Stimulated activated naive CD4-positive, alpha-beta T cell treated with Interleukin-2 at 50 U/mL for 16 hours (primary cell): ENCODE measurements around the gene EVX2.

Experiments used
- DNase-seq: peaks from one replicate; lab custom pipeline; 2025; lab: John Stamatoyannopoulos, UW

EVX2 gene

DNA sequence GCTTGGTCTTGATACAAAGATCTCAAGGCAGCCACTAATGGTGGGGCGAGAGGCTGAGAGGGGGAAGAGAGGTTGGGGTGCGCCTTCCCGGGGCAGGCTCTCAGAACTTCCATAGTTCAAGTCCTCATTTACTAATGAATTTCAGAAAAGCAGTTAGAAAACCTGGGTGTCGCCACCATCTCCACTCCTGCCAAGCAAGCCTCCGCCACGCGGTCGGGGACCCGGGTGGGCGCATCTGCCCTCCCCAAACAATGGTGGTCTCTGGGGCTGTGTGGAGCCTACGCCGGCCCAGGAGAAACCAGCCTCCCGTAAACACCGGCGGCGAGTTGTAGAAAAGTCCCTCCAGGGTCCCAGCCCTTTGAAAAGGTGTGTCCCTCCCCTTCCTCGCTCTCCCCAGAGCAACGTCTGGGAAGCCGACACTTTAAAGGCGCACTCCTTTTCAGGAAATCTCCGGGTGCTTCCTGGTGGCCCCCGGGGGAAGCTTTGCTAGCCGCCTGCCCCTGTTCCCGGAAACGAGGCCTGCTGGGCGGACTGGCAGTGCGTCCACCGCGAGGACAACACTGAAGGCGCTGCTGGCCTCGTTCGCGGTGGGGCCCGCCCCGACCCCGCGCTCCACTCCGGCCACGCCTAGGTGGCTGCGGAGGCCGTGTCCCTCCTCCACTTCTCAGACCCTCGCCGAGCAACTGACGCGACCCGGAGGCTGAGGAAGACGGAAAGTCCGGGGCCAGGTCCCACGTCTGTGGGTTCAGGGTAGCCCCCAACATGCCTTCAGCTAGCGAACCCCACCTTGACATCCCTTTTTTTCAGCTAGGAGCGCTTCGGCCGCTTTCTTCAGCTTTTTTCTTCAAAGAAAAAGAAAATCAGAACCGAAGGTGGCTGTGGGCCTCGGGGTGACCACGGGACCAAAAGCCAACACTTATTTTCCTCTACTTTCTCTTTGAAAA, 16.8 kb downstream of the EVX2 start:
- no peak for DNase-seq

DNA sequence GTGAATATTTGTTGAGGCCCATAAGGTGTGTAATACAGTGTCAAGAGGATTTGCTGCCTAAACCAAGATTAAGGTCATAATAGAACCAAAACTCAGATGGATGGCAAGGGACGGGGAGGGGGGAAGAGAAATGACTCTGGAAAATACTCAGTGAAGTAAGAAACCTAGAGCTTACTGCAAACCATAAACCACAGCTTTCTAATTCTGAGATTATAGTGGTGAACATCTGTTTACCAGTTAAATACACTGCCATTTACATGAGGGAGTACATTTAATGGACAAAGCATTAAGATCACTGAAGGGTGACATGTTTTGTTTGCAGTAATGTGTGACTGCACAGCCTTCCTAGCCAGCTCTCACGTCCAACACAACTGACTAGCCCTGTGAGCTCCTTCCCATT, 19.8 kb downstream of the EVX2 start:
- DNase-seq: no peak

DNA sequence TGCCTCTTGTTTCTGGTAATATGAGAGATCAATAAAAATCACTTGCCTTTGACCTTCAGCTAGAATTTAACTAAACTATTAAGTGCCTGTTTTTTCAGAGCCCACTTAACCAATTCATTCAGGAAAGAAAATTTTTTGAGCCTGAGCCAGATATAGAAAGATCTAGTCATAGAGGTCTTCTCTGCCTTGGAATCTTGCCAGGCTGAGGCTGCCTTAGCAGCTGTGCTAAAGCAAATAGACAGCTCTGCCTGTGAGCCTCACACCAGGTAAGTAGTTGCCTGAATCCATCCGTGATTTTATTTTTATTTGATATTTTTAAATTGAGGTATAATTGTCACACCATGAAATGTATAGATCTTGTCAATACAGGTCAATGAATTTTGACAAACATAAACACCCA, 27.4 kb downstream of the EVX2 start:
- DNase-seq: no peak

DNA sequence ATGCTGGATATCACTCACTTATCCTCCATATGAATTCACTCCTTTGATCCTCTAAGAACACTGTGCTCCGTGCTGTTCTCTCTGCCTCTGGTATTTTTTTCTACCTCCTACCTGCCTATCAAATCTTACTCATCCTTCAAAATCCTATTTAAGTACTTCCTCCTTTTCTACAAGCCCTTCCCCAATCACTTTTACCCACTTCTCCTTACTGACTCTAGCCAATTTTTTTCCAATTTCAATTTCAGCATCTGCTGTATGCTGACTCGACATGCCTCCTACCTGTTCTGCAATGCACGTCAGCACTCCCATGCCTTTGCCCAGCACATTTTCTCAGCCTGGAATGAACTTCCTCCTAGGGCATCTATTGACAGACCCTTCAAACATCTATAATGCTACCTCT, 44.4 kb downstream of the EVX2 start:
- no peak for DNase-seq

DNA sequence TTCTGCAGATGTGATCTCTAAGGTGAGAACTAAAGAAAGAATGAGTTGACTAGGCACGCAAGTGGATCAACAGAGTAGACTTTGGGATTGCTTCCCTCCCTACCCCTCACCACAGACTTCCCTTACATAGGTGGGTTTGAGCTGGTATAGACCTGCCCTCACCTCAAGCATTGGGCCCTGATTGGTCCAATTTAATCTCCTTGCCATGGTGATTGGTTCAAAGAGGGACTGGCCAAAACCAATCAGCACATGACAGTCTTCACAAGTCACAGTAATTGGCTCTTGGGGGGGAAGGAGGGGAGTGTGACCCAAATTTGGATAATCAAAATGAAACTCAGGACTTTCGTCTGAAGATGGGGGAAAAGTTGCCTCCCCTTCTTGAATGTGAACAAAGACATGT, 45.1 kb downstream of the EVX2 start:
- no peak for DNase-seq

DNA sequence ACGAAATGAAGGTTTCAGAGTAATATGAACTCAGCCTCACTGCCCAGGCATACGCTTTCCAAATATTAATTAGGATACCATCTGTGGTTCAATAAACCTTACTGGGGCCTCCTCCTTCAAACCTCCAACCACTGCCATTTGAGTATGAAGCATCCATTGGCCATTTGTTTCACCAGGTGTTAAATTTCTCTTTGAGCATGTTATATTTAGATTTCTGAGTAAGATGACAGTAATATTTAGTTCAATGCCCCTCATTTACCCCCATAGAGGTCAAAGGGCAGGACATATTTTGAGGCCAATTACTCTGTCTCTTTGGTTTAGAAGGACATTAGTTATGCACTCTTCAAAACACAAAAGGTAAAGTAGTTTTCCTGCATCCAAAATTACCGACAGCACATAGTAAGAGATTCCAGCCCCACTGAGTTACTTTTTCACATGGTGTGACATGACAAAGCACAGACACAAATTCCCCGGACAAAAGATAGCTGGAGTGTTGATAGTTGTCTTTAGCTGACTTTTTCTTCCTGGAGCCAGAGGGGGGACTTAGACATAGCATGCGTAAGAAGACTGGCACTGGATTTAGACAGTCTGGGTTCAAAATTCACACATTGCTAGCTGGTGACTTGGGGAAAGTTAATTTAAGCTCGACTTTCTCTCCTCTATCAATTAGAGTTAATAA, 48.6 kb downstream of the EVX2 start:
- no peak for DNase-seq

DNA sequence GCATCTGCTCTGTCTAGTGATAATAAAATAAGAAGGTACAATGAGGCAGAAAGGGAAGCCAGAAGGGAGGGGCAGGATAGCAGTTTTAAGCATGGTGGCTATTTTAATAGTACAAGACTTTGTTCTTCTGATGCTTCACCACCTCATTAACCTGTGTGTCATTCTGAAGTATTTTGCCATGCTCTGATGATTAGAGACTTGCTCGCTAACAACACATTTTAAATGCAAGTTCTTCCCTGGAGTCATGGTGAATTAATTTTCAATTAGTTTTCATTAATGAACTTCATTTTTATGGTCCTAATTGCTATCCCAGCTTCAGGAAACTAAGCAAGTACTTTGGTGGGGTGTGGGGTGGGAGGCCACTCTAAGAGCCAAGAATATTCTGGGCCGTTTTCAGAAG, 56.0 kb downstream of the EVX2 start:
- DNase-seq: no peak
